Stimulated activated naive CD8-positive, alpha-beta T cell treated with anti-CD3 and anti-CD28 coated beads, Interleukin-15, Interleukin-2, amounts not matched to agents 100 U/mL and 50 U/mL, for 24 hours (primary cell): Measurements from ENCODE around the gene PYGM.

ENCODE experiments used
- ATAC-seq: fragments of 150-1000 bp; cut with Tn5 transposase; one replicate; pipeline ENCODE4 v1.10.0; 2021
- DNase-seq: peaks from one replicate; pipeline ENCODE4 v3.0.0; 2021

The PYGM gene

DNA sequence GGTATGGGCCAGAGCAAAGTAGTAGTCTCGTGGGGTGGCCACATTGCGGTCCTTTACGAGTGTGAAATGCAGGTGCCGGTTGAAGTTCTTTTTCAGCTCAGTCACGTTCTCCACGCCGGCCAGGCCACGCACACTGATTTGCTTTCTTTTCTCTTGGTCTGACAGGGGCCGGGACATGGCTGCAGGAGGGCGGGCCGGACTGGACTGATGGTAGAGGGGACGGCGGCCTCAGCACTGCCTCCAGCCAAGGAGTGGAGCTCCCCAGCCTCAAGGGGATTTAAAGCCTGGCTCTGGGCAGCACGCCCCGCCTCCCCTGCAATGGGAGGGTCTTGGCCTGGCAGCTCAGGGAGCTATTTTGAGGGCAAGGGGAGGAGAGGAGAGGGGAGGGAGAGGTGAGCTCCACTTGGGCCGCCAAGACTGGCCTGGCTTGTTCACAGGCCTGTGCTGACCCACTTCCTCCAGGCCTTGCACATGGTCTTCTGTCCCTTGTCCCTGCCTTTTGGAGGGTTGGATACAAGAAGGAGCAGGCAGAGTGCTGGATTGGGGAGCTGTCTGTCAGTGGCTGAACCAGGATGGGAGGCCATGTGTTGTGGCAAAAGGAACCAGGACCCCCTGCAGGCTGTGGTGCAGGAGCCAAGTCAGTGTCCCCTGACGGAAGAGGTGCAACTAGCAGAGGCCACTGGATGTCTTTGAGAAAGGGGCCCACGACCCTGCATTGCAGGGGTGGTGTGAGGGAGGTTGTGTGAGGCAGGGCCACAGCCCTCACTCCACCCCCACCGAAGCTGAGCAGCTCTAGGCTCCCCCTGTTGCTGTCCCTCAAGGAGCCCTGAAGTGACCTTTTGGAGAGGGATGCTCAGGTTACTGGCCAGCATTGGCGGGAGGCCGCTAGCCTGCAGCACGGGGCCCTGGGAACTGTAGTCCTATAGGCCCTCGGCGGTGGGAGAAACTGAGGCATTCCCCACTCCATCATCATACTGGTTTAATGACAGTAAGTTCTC lies at the start of gene PYGM:
PYGM (minus strand) TSS at position 253 of the 998 bp plus-strand sequence; CDS start at position 177, 76 bp downstream.
- DNase-seq (no peak), ATAC-seq (no peak)

DNA sequence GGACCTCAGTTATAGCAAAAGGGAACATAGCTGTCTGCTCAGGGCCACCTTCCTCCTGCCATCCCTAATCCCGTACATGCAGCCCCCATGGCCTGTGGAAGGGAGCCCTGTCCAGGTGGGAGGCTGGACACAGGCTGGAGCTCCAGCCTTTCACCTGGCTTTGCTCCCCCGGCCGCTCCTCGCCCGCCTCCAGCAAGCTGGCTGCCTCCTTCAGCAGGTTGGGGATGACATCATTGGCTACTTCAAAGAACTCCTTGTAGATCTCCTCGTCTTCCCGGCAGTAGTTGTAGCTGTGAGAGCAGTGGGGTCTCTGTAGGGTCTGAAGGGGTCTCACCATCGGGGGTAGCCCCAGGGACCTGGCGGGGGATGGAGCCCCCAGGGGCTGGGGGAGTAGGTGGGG lies 45.7 kb upstream of the PYGM start:
- DNase-seq (no peak), ATAC-seq (no peak)

DNA sequence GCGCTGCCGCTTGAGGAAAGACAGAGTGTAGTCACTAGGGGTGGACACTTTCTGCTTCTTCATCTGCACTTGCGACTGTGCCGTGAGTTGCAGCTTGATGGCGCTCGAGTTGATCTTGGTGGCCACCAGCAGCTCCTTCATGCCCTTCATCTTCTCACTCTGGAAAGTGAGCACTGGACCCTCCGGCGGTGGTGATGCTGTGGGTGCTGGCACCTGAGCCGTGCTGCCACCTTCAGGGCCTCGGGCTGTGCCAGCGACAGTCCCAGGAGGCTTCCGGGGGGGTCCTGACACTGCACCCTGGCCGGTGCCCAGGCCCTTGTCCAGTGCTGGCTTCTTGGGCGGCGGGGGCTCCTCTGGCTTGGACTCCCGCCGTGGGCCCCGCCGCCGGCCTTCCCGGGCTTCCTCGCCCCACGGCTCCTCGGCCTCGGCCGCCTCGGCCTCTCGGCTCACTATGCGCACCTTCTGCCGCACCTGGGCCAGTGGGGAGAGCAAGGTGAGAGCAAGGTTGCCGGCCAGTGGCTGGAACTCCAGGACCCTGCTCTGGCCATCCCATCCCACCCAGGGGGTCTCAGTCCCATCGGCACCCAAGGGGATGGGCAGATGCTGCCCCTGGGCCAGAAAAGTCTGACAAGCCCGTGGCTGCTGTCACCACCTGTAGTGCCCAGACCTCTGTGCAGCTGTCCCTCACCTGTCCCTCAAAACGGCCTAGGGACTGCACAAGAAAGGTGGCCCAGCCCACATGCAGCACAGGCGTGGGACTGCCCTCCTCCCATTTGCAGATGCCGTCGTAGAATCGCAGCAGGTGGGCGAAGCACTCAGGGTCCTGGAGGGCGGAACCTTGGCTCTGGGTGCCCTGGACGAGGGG lies 44.8 kb upstream of the PYGM start:
- ATAC-seq: no peak

DNA sequence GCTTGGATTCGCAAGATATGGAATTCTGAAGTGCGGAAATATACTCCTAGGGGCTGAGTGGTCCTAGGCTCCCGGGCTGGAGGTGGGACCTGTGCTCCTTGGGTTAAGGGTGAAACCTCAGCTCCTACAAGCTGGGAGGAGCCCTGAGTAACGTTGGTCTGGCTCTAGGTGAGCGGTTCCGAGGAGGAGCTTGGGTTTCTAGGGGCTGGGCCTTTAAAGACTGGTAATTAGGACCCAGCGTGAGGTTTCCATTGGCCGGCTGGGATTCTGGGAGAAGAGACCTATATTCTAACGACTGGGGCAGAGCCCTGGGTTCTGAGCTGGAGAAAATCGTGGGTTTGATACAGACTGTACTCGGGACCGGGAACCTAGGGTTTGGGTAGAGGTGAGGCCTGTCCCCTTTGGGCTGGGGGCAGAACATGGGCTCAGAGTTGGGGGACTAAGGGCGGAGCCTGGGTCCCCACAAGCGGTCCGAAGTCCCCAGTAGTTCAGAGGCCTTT lies 44.1 kb upstream of the PYGM start:
- DNase-seq: no peak
- ATAC-seq: no peak

More for the DNA sequence above, 44.8 kb upstream of the PYGM start:
- no peak for DNase-seq

DNA sequence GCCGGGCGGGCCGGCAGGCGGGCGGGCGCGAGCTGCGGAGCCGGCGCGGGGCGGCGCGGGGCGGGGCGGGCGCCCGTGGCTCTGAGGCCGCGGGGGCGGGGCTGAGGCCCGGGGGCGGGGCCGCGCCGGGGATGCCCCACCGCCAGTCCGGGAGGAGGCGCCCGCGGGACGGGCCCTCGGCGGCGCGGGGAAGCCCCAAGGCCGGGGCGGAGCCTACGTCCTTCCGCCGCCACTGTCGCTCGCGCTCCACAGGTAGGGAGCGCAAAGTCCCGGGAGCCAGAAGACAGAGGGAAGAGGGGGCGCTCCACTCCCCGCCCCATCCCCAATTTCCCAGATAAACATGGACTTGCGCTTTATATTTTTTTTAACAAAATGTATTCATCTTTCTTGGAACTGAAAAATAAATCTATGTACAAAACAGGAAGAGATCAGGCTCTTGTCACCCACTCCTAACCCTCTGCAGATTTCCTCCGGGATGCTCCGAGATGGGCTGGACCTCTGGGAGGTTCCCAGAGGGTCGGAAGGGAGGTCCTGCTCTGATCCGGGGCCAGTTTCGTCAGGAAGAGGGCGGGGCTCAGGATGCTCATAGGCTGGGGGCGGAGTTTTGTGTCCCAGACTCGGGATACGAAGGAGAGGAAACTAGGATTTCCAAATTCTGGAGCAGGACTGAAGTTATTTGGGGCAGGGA lies 43.5 kb upstream of the PYGM start, which contains the start of gene MAP4K2:
MAP4K2 (minus strand) TSS at position 57 of the 688 bp plus-strand sequence. CDS start 65 bp downstream, outside the sequence.
- DNase-seq: peak; percentile 91
- peak; percentile 83 for ATAC-seq

DNA sequence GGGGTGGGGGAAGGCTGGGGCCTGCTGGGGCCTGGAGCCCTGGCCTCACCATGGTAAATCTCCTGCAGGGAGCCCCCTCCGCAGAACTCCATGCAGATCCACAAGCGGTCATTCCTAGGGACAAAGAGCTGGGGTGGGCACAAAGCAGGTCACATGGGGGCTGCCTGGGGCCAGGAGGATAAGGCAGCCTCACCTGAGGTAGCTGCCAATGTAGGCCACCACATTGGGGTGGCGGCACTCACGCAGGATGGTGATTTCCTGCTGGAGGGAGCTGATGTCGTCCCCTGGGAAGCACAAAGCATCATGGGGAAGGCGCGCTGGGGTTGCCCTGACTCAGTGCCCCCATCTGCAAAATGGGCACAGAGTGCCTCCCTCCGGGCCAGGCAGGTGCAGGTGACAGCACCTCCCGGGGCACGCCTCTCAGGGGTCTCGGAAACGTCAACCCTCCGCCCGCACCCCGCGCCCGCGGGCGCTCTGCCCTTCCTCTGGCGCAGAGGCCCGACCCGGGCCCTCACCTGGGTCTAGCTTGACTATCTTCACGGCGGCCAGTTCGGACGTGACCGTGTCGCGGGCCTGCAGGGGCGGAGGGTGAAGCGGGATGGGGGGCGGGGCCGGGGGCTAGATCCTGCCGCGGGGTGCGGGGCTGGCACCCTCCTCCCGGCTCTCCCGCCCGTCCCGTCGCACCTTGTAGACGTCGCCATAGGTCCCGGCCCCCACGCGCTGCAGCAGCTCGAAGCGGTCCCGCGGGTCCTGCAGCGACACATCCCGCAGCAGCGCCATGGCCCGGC lies 42.8 kb upstream of the PYGM start:
- peak; percentile 36 for ATAC-seq
- DNase-seq: peak; percentile 60

DNA sequence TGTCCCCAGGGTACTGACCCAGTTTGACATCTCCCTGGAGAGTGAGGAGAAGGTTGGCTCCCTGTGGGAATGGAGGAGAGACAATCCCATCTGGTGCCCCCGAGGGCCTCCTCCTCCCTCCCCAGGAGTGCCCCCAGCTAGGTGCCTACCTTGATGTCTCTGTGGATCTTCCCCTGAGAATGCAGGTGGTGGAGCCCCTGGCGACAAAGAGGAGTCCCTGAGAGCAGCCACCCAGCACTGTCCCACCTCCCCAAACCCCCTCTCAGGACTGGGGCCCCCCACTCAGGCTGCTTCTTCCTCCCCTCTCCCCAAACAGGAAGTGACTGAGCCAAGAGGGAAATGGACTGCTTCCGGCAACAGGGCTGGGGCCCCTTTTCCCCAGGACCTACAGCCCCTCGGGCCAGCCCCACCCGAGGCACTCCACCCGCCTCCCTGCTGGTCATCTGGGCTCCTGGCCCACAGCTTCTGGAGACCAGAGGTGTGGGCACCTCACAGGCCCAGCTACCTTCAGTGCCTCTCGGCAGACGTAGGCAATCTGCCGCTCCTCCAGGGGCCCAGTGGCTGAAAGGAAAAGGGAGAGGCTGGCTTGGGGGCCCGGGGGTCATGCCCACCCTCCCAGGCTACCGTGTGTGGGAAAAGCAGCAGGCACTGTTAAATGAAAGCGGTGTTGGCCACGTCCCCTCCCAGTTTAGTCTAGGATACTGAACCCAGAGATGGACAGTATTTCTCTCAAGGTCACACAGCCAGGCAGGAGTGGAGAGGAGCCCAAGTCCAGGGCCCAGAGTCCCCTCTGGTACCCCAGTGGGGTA lies 42.0 kb upstream of the PYGM start:
- DNase-seq (no peak), ATAC-seq (no peak)

DNA sequence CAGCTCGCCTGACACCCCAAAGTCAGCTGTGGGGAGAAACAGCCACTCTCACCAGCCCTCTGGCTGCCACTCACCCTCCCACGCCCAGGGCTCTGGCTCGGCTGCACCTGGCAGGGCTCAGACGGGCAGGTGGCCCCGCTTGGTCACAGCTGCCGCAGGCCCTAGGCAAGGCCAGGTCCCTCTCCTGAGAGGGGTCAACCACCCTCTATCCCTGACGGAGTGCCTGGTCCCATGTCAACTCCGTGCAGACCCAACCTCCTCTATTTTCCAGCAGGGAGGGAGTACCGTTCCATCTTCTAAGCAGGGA lies 41.3 kb upstream of the PYGM start:
- DNase-seq (no peak), ATAC-seq (no peak)

DNA sequence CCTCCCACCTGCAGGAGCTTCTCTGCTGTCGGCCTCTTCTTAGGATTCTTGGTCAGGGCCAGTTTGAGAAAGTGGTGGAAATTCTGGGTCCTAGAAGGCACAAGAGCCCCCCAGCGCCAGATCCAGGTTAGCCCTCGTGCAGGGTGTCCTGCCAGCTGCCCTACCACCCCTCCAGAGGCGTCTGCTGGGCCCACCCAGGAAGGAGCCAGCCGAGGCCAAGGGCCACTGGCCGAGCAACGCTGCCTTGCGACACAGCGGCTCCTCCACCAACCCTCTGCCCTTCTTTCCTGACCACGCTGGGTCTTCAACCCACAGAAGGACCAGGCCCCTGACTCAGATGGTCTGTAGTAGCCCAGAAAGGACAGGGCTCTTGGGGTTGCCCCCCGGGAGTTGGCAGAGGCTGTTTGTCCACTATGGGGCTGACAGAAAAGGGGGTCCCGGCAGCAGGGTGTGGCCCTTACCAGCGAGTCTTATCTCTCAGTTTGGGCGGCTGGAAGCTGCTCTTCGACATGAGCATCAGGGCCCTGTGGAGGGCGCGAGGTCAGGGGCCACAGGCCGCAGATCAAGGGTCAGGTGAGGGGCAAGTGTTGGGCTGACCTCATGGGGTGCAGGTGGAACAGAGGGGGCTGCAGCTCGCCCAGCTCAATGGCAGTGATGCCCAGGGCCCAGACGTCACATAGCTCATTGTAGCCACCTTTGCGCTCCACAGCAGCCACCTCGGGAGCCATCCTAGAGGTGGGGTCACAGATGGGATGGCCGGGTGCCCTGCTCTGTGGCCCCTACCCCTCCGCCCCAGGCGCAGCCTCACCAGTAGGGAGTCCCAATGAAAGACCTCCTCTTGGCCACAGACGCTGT lies 40.8 kb upstream of the PYGM start:
- no peak for DNase-seq
- no peak for ATAC-seq

DNA sequence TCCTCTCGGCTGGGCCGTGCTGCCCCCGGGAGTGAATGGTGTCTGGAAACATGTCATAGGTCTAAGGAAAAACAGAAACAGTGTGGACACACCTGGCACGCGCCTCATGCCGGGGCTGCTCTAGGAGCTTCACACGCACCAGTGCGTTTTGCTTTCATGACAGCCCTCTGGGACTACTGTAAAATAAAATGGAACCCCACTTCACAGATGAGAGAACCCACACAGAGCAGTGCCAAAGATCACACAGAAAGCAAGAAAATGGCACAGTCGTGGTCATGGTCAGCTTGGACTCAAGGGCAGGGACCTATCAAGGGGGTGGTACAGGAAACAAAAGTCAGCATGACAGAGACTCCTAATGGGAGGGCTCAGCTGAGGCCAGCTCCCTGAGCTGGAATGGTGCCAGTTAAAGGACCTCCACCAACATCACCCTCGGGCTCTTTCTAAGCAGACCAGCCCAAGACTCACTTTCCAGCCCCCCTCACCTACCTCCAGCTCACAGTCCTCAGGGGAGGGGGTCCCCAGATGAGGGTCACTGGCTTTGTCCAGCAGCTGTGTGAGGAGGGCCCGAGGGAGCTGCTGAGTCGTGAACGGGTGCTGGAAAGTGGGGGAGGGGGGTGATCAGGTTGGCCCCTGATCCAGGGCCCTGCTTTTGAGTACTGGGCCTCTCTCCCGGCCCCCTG lies 40.0 kb upstream of the PYGM start:
- DNase-seq (no peak), ATAC-seq (no peak)

DNA sequence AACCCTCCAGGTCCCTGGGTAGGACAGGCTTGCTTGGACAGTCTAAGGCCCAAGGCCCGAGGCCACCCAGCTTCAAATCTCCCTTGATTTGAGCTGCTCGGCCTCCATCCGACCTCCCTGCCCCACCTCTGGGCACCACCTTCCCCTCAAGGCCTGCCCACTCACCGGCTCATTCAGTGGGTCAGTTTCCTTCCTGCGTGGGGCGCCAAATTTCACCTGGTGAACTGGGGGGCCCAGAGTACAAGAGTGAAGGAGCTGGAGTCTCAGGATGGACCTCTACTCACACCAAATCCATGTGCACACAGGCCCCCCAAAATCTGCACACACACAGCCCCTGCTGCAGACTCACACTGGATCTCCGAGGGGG lies 39.5 kb upstream of the PYGM start:
- no peak for ATAC-seq

DNA sequence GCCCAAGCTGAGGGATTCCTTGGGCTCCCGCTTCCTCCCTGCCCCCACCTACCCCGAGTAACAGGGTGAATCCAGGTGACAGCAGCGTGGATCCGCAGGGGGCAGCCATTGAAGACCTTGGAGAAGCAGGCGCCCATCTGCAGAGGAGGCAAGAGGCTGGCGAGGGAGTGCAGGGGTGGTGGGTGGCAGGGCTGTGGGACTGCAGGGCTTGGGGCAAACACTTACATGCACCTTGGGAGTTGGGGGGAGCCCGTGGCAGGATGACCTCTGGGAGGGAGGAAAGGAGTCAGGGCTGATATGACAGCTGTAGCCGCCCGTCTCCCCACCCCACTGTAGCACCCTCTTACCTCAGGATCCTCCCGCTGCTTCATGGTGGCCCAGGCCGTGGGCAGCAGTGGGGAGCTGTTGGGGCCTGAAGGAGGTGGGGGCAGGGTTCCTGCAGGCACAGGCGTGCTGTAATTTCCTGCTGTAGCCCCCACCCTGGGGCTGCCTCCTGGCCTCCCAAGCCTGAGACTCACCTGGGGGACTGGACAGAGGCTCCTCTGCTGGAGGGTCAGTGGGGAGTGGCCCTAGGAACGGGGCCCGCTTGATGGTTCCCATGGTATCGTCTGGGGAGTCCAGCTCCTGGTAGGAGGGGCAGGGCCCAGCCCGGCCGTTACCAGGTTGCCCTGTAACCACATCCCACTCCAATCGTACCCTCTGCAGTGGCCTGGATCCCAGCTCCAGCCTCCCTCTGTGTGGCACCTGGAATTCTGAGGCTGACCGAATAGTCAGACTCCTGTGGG lies 37.2 kb upstream of the PYGM start:
- no peak for DNase-seq
- no peak for ATAC-seq

More for the DNA sequence above, 39.5 kb upstream of the PYGM start:
- no peak for DNase-seq

DNA sequence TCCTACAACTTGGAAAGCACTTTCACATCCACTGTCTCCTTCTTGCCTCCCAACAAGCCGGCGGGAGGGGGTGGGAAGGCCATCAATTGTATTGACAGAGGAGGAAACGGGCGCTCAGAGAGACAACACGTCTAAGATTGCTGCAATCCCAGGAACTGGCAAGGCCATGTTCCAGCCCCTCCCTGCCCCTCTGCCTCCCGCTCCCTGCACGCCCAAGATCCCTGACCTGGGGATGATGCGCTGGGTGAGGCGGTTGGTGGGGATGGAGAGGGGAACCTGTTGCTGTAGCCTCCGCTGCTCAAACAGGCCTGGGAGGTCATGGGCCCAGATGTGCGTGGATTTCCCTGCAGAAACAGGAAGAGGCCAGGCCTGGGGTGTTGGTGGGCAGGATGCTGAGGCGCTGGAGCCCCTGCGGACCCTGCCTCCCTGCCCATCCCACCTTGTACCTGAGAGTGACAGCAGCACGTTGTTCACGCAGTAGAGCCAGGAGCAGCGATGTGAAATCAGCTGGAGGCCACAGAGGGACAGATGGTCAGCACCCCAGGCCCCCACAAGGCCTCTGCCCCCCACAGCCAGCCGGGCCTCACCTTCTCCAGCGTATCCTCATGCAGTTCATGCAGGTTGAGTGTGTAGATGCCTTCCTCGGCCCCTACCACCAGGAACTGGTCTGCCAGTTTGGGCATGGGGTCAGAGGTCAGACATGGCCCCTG lies 36.4 kb upstream of the PYGM start:
- ATAC-seq: no peak
- no peak for DNase-seq

DNA sequence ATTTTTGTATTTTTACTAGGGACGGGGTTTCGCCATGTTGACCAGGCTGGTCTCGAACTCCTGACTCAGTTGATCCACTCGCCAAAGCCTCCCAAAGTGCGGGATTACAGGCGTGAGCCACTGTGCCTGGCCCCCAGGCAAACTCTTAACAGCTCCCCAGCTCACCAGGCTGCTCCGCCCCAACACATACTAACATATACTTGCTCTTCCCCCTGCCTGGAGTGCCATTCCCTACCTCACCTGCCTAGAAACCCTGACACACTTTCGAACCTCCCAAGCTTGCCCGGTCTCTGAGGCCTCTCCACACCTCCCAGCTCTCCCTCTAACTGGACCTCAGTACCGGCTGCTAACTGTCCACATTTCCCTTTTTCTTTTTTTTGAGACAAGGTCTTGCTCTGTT lies 34.8 kb upstream of the PYGM start:
- ATAC-seq: no peak
- DNase-seq: no peak

DNA sequence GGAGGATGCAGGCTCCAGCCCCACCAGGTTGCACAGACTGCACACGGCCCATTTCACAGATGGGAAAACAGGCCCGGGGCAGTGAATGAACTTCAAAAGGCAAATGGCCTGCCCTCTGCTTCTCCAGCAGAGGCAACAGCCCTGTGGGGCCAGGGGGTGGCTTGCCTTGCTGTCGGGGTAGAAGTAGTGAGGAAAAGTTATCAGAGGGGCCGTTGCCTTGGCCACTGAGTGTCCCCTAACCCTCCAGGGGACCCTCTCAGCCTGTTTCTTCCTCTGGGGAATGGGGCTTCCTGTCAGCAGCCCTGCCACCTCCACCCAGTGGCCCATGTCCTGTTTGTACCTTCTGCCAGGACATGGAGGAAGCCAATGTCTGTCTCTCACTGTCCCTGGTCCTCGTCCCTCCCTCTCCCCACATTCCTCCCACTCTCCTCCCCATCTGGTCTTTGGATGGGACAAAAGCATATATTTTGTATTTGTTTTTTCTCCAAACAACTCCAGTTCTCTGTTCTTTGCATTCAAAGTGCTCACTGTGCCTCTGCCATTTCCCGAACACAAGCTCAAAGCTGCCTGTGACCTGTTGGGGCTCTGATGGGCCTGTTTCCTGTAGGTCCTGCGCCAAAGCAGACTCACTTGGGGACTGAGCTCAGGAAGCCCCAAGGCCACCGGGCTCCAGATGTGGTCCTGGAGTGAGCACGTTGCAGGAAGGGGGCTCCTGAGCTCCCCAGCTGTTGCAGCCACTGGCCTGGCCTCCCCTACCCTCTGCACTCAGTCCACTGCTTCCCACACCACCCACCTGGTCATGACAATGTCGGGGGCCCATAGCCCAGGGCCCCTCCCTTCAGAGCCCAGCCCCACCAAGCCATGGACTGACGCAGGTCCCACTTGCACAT lies 33.7 kb upstream of the PYGM start:
- DNase-seq (no peak), ATAC-seq (no peak)

DNA sequence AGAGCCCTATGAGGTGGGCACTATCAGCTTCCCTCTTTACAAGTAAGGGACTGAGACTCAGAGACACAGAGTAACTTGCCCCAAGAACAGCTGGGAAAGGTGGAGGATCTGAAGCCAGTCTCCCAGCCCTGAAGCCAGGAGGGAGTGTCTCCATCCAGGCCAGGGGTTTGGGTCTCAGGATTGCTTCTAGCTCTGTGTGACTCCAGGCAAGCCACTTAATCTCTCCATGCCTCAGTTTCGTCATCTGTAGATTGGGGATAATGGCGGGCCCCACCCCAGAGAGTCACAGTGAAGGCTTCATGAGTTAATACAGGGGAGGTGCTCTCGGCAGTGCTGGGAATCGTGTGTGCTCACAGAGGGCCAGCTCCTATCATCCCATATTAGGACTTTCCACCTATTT lies 32.7 kb upstream of the PYGM start:
- DNase-seq: no peak
- no peak for ATAC-seq
